PC-9 (cell line): Measurements from ENCODE around the gene CDAN1.

ENCODE experiments used
- CTCF ChIP-seq: fragments of 200-600 bp; sonication (generic); conservative IDR thresholded peaks from 2 replicates; pipeline ENCODE4 v1.6.1; 2017; ENCODE audit warnings: mixed run types, antibody characterized with exemption, mild to moderate bottlenecking, moderate library complexity
- EZH2 ChIP-seq: fragments of 200-600 bp; sonication (generic); IDR thresholded peaks from 2 replicates; pipeline ENCODE4 v1.8.0; 2017; ENCODE audit warnings: antibody characterized with exemption, low read depth

- TF ChIP-seq CTCF = no peak
- no peak for TF ChIP-seq EZH2
These were observed 55.8 kb downstream of the CDAN1 start for GRCh38 chr15:42681119-42681518.
